Measurements from ENCODE around the gene MPDU1. TPM values are rescaled to one million over a fixed set of nuclear protein-coding genes. Genes with fewer than 3 reads are reported as not detected.
A peak's percentile ranks its signal among the peaks of the same experiment; 100 is the strongest.
"Not testable (repeated sequence)": the region's sequence is repeated elsewhere in the genome, so short reads cannot be mapped to it uniquely, and the experiment has no call there.

MPDU1 gene
- total RNA-seq, 1 donor from 2014 or later, result 35.1 TPM

- FAIRE-seq, result no peak
These were observed 28.1 kb downstream of the MPDU1 start for GRCh38 chr17:7611635-7612293.

GRCh38 chr17:7612294-7612640 lies 28.6 kb downstream of the MPDU1 start:
- no peak for DNase-seq (ENCODE audit: low spot score in 2 of 2)
- no peak for FAIRE-seq

More at GRCh38 chr17:7611635-7612293, 28.1 kb downstream of the MPDU1 start:
- DNase-seq (ENCODE audit: low spot score in 2 of 2), result no peak

GRCh38 chr17:7613769-7614424 lies 30.2 kb downstream of the MPDU1 start:
- DNase-seq (ENCODE audit: low spot score in 2 of 2) (no peak), FAIRE-seq (no peak)

- DNase-seq (ENCODE audit: low spot score in 2 of 2) (peak; percentile 99), FAIRE-seq (peak; percentile 84)
These were observed 31.0 kb downstream of the MPDU1 start, which contains the start of gene FXR2 for GRCh38 chr17:7614425-7615264. TSS of gene FXR2 (minus strand) at chr17:7614897. CDS start at chr17:7614532, 365 bp downstream.

- DNase-seq (ENCODE audit: low spot score in 2 of 2) (no peak), FAIRE-seq (no peak)
These were observed 31.7 kb downstream of the MPDU1 start for GRCh38 chr17:7615265-7615747.

DNA sequence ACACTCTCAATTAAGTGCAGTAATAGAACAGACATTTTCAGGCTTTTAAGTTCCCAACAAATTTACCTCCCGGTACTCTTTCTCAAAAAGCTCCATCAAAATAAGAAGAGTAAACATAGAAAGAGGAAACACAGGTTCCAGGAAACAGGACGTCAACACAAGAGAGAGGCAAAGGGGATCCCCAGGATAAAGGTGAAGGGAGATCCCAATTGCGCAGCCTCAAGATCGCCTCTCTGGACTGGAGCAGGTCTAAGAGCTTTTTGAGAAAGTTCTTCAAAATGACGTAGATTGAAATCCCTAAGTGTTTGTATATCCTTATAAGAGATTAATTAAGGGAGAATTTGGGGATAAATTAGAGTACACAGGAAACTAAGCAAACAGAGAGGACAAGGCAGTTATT lies 35.0 kb downstream of the MPDU1 start:
- DNase-seq (ENCODE audit: low spot score in 2 of 2), result no peak
- no peak for FAIRE-seq

- DNase-seq (ENCODE audit: low spot score in 2 of 2), result no peak
These were observed 37.2 kb downstream of the MPDU1 start for GRCh38 chr17:7620835-7621234.

DNA sequence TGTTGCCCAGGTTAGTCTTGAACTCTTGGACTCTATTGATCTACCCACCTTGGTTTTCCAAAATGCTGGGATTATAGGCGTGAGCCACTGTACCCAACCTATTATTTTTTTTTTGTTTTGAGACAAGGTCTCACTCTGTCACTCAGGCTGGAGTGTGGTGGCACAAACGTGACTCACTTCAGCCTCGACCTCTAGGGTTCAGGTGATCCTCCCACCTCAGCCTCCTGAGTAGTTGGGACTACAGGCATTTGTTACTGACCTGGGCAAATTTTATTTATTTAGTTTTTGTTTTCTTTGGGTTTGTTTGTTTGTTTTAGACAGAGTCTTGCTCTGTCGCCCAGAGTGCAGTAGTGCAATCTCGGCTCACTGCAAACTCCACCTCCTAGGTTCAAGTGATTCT lies 40.0 kb downstream of the MPDU1 start:
- FAIRE-seq, result no peak
- DNase-seq (ENCODE audit: low spot score in 2 of 2), result no peak

More at GRCh38 chr17:7620835-7621234, 37.2 kb downstream of the MPDU1 start:
- no peak for FAIRE-seq

DNA sequence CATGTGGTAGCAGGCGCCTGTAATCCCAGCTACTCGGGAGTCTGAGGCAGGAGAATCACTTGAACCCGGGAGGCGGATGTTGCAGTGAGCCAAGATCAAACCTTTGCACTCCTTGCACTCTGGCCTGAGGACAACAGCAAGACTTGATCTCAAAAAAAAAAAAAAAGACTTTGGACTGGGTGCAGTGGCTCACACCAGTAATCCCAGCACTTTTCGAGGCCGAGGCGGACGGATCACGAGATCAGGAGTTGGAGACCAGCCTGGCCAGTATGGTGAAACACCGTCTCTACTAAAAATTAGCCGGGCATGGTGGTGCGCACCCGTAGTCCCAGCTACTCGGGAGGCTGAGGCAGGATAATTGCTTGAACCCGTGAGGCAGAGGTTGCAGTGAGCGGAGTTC lies 42.1 kb downstream of the MPDU1 start:
- DNase-seq (ENCODE audit: low spot score in 2 of 2); FAIRE-seq: not testable (repeated sequence)

- DNase-seq (ENCODE audit: low spot score in 2 of 2) (no peak), FAIRE-seq (no peak)
These were observed 42.7 kb downstream of the MPDU1 start for GRCh38 chr17:7626307-7626706.

DNA sequence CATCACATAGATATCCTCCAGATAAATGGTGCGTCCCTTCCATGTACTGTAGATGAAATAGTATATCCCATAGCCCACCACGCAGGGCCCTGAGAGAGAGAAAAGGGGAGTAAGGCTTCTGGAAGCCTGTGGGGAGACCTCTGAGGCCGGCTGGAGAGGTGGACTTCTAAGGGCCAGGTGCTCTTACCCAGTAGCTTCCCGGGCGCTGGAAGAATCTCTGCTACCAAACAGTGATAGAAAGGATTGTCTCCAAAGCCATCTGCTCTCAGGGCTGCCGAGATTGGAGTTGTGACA lies 43.3 kb downstream of the MPDU1 start:
- FAIRE-seq (no peak), DNase-seq (ENCODE audit: low spot score in 2 of 2) (no peak)

DNA sequence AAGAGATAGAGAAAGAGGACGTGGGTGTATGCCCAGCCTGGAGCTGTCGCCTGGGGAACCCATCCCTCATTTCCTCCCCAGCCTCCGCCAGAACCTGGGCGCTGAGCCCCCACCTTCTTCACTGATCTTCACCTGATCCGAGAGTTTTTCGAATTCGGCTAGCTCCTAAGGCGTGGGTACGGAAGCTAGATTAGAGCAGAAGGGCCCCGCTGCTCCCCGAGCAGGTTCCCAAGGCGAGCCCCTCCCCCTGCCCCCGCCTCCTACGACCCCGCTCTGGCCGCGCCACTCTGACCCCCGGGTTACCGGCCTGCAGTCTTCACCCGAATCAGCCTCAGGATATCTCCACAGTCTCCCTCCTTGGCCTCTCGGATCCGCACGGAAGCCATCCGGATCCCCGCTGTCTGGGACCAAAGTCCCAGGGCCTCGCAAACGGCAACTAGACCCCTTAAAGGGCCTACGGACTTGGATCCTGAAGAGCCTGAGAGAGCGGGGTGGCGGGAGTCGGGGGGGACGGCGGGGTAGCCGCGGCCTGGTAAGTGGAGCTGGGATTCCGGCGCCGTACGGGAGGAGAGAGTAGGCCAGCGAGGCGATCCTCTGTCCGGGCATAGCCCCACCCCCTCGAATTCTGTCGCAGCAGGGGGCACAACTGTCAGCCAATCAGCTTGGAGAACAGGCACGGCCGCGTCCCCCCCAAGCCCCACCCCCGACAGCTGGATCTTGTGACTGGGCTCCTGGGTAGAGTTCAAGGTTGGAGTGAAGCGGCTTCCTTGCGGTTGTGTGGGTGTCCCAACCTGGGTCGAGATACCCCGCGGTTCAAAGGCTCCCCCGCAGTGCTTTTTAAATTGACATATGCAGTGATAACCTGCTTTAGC lies 43.8 kb downstream of the MPDU1 start, which contains the start of gene SAT2:
Gene SAT2, minus strand, starts transcription at position 572 of the 872 bp plus-strand sequence. Its CDS starts 186 bp downstream, at position 386.
- FAIRE-seq (no peak), DNase-seq (ENCODE audit: low spot score in 2 of 2) (peak; percentile 88 to 98)

DNA sequence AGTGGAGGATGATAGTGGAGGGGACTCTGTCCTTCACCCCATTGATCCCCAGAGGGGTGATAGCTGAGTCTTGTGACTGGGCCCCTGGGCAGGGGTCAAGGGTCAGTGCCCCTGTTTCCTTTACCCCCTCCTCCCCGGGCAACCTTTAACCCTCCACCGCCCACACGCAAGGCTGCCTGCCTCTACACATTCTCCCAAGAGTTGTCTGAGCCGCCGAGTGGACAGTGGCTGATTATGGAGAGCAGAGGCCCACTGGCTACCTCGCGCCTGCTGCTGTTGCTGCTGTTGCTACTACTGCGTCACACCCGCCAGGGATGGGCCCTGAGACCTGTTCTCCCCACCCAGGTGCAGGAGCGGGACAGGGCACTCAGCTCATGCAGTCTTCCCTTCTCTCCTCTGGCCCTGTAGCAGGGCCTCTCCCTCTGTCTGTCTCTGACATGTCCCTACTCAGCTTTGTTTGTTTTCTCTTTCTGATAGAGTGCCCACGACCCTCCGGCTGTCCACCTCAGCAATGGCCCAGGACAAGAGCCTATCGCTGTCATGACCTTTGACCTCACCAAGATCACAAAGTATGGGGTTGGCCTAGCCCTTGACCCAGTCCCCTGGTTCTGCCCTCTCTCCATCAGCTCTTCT lies 46.4 kb downstream of the MPDU1 start, which contains the start of gene SHBG:
Gene SHBG, plus strand, starts transcription at position 197 of the 633 bp plus-strand sequence. Its CDS starts 38 bp downstream, at position 235.
- no peak for DNase-seq (ENCODE audit: low spot score in 2 of 2)
- no peak for FAIRE-seq

DNA sequence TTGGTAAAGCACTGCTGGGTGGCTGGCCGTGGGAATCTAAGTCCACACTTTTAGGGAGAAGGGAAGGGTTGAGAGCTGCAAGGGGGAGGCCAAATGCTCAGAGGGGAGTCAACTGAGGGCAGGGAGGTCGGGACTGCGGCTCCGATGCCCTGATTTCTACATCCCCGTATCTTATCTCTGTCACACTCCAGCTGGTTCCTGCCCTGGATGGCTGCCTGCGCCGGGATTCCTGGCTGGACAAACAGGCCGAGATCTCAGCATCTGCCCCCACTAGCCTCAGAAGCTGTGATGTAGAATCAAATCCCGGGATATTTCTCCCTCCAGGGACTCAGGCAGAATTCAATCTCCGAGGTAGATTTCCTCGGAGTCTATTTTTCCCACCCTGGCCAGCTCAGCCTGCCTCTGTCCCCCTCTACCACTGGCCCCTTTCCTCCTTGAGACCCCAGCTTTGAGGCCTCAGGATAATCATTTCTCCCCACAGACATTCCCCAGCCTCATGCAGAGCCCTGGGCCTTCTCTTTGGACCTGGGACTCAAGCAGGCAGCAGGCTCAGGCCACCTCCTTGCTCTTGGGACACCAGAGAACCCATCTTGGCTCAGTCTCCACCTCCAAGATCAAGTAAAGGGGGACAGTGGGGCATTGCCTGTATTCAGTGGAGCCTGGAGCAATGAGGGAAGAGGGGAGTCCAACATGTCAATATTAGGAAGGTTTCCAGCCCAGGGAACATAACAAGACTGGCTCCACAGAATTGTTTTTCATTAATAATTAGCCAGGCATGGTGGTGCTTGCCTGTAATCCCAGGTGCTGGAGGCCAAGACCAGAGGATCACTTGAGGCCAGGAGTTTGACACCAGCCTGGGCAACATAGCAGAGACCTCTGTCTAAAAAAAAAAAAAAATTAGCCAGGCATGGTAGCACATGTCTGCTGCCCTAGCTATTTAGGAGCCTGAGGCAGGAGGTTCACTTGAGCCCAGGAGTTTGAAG lies 48.0 kb downstream of the MPDU1 start:
- no peak for DNase-seq (ENCODE audit: low spot score in 2 of 2)
- FAIRE-seq, result no peak

DNA sequence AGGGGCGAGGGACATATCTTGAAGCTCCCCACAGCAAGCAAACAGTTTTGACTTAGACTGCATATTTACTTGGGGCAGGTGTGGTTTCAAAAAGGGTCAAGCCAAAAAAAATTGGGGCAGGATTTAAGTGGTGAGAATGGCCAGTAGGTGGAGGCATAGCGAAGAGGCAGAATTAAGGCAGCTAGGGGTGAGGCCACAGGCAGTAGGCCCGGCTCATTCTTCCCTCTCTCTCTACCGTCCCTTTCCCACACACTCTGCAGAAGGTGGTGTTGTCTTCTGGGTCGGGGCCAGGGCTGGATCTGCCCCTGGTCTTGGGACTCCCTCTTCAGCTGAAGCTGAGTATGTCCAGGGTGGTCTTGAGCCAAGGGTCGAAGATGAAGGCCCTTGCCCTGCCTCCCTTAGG lies 48.8 kb downstream of the MPDU1 start:
- FAIRE-seq (no peak), DNase-seq (ENCODE audit: low spot score in 2 of 2) (no peak)

DNA sequence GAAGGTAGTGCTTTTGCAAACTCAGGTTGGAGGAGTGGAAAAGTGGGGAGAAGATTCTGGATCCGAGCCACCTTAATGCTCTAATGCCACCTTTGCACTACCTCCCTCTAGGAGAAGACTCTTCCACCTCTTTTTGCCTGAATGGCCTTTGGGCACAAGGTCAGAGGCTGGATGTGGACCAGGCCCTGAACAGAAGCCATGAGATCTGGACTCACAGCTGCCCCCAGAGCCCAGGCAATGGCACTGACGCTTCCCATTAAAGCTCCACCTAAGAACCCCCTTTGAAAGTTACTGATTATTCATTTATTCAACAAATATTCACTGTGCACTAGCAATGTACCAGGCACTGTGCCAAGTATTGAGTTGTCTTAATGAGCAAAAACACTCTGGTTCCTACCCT lies 49.4 kb downstream of the MPDU1 start:
- DNase-seq (ENCODE audit: low spot score in 2 of 2) (no peak), FAIRE-seq (no peak)

DNA sequence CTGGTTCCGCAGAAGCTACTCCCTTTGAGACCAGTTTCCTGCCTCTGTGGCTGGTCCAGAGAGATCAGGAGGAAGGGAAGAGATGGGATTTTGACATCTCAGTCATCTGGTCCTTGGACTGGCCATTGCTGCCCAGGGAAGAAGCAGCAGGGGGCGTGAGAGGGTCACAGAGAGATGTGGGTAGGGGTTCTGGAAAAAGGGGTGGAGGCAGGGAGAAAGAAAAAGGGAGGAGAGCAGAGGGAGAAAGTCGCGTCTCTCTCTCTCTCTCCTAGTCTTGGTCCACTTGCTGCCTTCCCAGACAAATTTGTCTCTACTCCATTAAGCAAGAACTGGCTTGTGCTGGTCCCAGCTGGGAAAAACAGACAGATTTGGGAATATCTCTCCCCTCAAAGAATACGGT lies 50.7 kb downstream of the MPDU1 start:
- peak in 1 of 2 donors; percentile 66 for DNase-seq (ENCODE audit: low spot score in 2 of 2)
- FAIRE-seq, result no peak

DNA sequence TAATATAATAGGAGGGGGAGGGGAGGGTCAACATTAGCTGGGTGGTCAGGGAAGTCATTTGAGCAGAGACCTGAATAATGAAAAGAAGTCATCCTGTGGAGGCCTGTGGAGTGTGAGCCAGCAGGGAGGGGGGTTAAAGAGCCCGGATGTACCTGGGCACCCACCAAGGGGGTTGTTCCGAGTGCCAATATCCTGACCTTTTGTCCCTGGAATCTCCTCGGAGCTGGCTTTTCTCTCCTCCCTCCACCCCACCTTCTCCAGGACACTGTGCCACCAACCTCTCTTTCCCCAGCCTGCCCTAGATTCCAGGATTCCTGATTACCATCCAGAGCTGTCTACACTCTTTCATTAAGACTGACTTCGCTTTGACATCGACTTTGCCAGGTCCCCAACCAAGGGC lies 52.5 kb downstream of the MPDU1 start:
- FAIRE-seq, result no peak

More for the DNA sequence above, 52.5 kb downstream of the MPDU1 start:
- DNase-seq (ENCODE audit: low spot score in 2 of 2), result no peak
